Measurements from ENCODE around the gene ZCCHC24.

GRCh38 chr10:79477456-79477855 lies 32.0 kb upstream of the ZCCHC24 start:
- TF ChIP-seq POLR2A (IDR thresholded peaks at IDR 0.05) = no peak
- TF ChIP-seq CTCF (IDR thresholded peaks at IDR 0.05) = no peak
- TF ChIP-seq POLR2AphosphoS5 (IDR thresholded peaks at IDR 0.05) = no peak
- TF ChIP-seq EP300 (IDR thresholded peaks at IDR 0.05; ENCODE audit: low read depth) = no peak
